ENCODE measurements around the gene MRPL12. TPM values are rescaled to one million over a fixed set of nuclear protein-coding genes. Genes with fewer than 3 reads are reported as not detected.

MRPL12 gene
- total RNA-seq, 1 experiment from 2014 or later = 140 TPM

DNA sequence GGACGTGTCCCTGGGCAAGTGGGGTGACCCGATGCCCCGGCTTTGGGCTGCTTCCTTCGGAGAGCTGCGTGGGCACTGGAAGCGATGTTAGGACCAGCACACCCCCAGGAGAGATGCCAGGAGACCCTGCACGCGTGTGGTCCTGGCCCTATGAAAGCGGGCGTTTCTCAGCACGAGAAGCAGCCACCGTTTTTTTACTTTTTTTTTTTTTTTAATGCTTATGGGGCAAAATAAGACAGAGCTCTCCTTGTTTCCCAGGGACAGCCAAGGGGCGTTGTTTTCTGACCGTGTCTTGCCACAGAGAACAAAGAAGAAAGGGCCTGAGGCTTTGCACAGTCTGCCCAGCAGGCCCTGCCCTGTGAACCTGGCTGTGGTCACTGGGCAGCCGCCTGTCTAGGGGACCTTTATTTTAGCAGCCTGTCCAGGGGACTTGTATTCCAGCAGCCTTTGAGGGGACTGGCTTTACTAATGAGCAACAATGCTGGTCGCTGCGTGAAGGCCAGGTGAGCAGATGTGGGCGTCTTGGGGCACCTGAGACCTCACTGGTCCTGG lies 9.9 kb downstream of the MRPL12 start:
- H3K9me3 ChIP-seq (ENCODE audit: control insufficient read depth, low read depth, low read length) = no peaks in the 10 kb centered on the region
- no peaks in the 10 kb centered on the region; the same call in 1 of the 2 replicates for H3K4me1 ChIP-seq (ENCODE audit: insufficient read depth, low read length)
- Mint-ChIP-seq H3K4me3 (peak overlapping the region; percentile 75 to 95), H3K4me1 (peaks cover 24% of the 10 kb centered on the region in 2 experiments), H3K36me3 (ENCODE audit: insufficient read depth in 1 of 3, low read depth in 3 of 3) (peaks cover 6 to 20% (median 10%) of the 10 kb centered on the region in 3 experiments), H3K27me3 (ENCODE audit: low read depth) (no peaks in the 10 kb centered on the region; the same call in 1 of the 2 replicates), H3K9me3 (no peaks in the 10 kb centered on the region; a peak in 1 of 5 replicates), H3K27ac (peak overlapping the region in 2 of 3 experiments; percentile 59 to 92; a peak in 5 of 7 replicates)
- H4K5ac ChIP-seq (ENCODE audit: insufficient read length, low read depth, low read length) = no peak overlapping the region
- H3K14ac ChIP-seq (ENCODE audit: insufficient read depth, low read length) = no peak overlapping the region
- H2BK120ac ChIP-seq (ENCODE audit: low read depth, low read length, poor library complexity, severe bottlenecking) = no peak overlapping the region
- no peak overlapping the region for H4K91ac ChIP-seq (ENCODE audit: insufficient read length, low read depth, low read length)
- no peak overlapping the region for H4K8ac ChIP-seq (replicated peaks; ENCODE audit: insufficient read length, low read depth, low read length)
- peak overlapping the region; percentile 62 for H3K4me2 ChIP-seq (ENCODE audit: insufficient read depth, insufficient read length, low read length)
- WGBS (ENCODE audit: extremely low coverage, insufficient read length, low lambda C conversion rate) = no CpG with 5 or more reads among the region's 18 CpGs
- H2BK15ac ChIP-seq (ENCODE audit: low read depth, low read length) = no peak overlapping the region
- H3K4ac ChIP-seq (ENCODE audit: low read depth, low read length) = no peak overlapping the region
- H3K27me3 ChIP-seq (ENCODE audit: insufficient read depth, low read length) = no peaks in the 10 kb centered on the region
- no peak overlapping the region for H2AK5ac ChIP-seq (ENCODE audit: insufficient read length, low read length)
- peak overlapping the region; percentile 25 for H3K9ac ChIP-seq (ENCODE audit: extremely low read depth, insufficient read length, low read length)
- H3K27ac ChIP-seq (ENCODE audit: insufficient read length, low read depth, low read length) = no peak overlapping the region
- H2BK20ac ChIP-seq (ENCODE audit: low read depth, low read length, poor library complexity, severe bottlenecking) = no peak overlapping the region
- no peak overlapping the region for H2BK5ac ChIP-seq (ENCODE audit: insufficient read length, low read length)
- H3K56ac ChIP-seq (ENCODE audit: insufficient read length, low read depth, low read length) = no peak overlapping the region
- no peak overlapping the region for H3K18ac ChIP-seq (ENCODE audit: insufficient read length, low read depth, low read length)
- H3K79me2 ChIP-seq (ENCODE audit: insufficient read depth, low read length) = no peaks in the 10 kb centered on the region; the same call in 1 of the 2 replicates
- no peaks in the 10 kb centered on the region for H3K79me1 ChIP-seq (ENCODE audit: insufficient read depth, low read depth, low read length, poor library complexity, severe bottlenecking)
- no peak overlapping the region for H3T11ph ChIP-seq (ENCODE audit: low read length)
- TF ChIP-seq, protein P1, sequence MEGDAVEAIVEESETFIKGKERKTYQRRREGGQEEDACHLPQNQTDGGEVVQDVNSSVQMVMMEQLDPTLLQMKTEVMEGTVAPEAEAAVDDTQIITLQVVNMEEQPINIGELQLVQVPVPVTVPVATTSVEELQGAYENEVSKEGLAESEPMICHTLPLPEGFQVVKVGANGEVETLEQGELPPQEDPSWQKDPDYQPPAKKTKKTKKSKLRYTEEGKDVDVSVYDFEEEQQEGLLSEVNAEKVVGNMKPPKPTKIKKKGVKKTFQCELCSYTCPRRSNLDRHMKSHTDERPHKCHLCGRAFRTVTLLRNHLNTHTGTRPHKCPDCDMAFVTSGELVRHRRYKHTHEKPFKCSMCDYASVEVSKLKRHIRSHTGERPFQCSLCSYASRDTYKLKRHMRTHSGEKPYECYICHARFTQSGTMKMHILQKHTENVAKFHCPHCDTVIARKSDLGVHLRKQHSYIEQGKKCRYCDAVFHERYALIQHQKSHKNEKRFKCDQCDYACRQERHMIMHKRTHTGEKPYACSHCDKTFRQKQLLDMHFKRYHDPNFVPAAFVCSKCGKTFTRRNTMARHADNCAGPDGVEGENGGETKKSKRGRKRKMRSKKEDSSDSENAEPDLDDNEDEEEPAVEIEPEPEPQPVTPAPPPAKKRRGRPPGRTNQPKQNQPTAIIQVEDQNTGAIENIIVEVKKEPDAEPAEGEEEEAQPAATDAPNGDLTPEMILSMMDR (conservative IDR thresholded peaks at IDR 0.05) = no peak
- H4K20me1 ChIP-seq (ENCODE audit: control insufficient read depth, insufficient read depth, insufficient read length) = no peaks in the 10 kb centered on the region
- H3K23ac ChIP-seq (ENCODE audit: insufficient read length, low read depth, low read length) = no peak overlapping the region
- peaks cover 20% of the 10 kb centered on the region for H3K23me2 ChIP-seq (ENCODE audit: insufficient read length, low read depth, low read length, poor library complexity, severe bottlenecking)
- no peak overlapping the region for H2BK12ac ChIP-seq (ENCODE audit: insufficient read length, low read depth, low read length)
- no peak overlapping the region for H2AFZ ChIP-seq (ENCODE audit: low read length)
- no peak for DNase-seq

Data from H9 (cell line).